Peyer's patch (tissue), 4 donors: ENCODE results near the gene COL5A2.

Experiments used
- CTCF ChIP-seq, 6 experiments: fragments of 450-650 bp in 4 of 6; fragments of 200-600 bp in 2 of 6; sonication (generic) in 1 of 6; IDR thresholded peaks; one replicate each; pipeline ENCODE4 v1.5.1; 2017 to 2019; ENCODE audit warnings: antibody characterized with exemption in 6 of 6, mild to moderate bottlenecking in 3 of 6, moderate library complexity in 1 of 6
- POLR2A ChIP-seq, 2 donors: fragments of 450-650 bp; IDR thresholded peaks; one replicate each; pipeline ENCODE4 v1.5.1; 2017; ENCODE audit warnings: antibody characterized with exemption in 2 of 2, mild to moderate bottlenecking in 2 of 2, moderate library complexity in 2 of 2

- TF ChIP-seq CTCF (IDR thresholded peaks at IDR 0.05), result no peak
- no peak for TF ChIP-seq POLR2A (IDR thresholded peaks at IDR 0.05)
These were observed 47.6 kb downstream of the COL5A2 start for GRCh38 chr2:189131991-189132390.
